ENCODE results near the gene CCDC112.

Gene CCDC112

DNA sequence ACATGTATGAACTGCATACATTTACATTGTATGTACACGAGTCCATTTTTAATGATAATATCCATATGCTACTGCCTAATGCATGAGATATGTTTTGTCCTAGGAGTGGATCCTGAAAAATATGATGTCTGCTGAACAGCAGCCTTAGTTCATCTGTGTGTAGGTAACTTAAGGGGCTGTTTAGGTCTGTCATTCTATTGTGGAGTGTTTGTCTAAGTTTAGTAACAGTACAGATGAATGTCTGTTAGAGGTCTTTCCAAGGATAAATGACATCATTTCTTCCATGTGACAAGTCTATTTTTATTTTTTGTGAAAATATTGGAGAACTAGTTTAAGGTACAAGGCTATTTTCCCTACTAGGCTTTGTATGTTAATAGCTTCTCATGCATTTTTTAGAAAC, 22.6 kb upstream of the CCDC112 start:
- TF ChIP-seq Cebpa-rat (IDR thresholded peaks at IDR 0.05), result no peak
- no peak overlapping the region for H3K9ac ChIP-seq
- H3K4me1 ChIP-seq, result no peaks in the 10 kb centered on the region
- H4K20me1 ChIP-seq, result no peaks in the 10 kb centered on the region
- no peaks in the 10 kb centered on the region for H3K9me3 ChIP-seq
- H3K36me3 ChIP-seq, result no peaks in the 10 kb centered on the region
- no peak overlapping the region for H3K4me3 ChIP-seq
- H3K27me3 ChIP-seq, result no peaks in the 10 kb centered on the region
- H3K27ac ChIP-seq, result no peak overlapping the region
- H3K4me2 ChIP-seq, result no peak overlapping the region

DNA sequence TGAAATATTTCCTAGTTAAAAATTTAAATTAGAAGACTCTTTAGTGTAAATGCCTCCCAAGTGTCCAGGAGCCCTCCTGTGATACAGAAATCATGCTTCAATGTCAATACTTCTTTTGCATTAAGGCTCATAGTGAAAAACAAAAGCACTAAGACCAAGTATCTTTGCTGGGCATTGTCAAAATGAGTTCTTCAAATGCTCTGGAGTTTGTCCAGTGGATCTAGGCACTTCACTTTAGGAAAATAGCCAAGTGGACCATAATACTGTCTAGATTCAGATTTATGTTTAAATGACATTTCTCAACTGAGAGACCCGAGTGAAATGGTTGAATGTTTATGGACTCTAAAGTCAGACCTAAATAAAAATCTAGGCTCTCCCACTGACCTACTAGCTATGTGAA, 21.3 kb upstream of the CCDC112 start:
- Histone ChIP-seq H3K4me1 (no peaks in the 10 kb centered on the region), H3K27me3 (no peaks in the 10 kb centered on the region), H3K27ac (no peak overlapping the region), H3K9me3 (no peaks in the 10 kb centered on the region), H3K4me2 (no peak overlapping the region), H3K4me3 (no peak overlapping the region), H3K9ac (no peak overlapping the region), H3K36me3 (no peaks in the 10 kb centered on the region), H4K20me1 (no peaks in the 10 kb centered on the region)
- TF ChIP-seq Cebpa-rat (IDR thresholded peaks at IDR 0.05), result no peak

GRCh38 chr5:115317320-115317719, 20.9 kb upstream of the CCDC112 start:
- no peaks in the 10 kb centered on the region for H3K27me3 ChIP-seq
- no peaks in the 10 kb centered on the region for H3K4me1 ChIP-seq
- H3K9ac ChIP-seq, result no peak overlapping the region
- H3K27ac ChIP-seq, result no peak overlapping the region
- no peak for TF ChIP-seq Cebpa-rat (IDR thresholded peaks at IDR 0.05)
- no peak overlapping the region for H3K4me3 ChIP-seq
- no peaks in the 10 kb centered on the region for H4K20me1 ChIP-seq
- no peaks in the 10 kb centered on the region for H3K9me3 ChIP-seq
- H3K4me2 ChIP-seq, result no peak overlapping the region
- no peaks in the 10 kb centered on the region for H3K36me3 ChIP-seq

DNA sequence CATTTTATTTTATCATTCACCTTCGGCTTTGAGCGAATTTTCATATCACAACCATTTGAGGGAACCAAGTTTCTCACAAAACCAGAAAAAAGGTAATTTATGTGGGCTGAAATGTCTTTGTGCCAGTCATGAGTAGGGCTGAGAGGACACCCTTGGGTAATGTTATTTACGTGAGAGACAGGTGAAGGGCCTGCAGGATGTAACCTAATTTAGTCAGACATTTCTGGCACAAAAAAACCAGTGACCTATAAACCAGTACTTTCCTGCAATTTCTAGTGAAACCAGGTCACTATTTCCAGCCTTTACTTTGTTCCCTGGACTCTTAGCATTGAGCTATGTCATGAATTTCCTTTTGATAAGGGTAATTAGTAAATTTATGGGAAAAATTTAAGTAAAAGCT, 17.2 kb upstream of the CCDC112 start:
- Histone ChIP-seq H3K9me3 (no peaks in the 10 kb centered on the region), H3K4me3 (no peak overlapping the region), H4K20me1 (no peaks in the 10 kb centered on the region), H3K4me1 (no peaks in the 10 kb centered on the region), H3K4me2 (no peak overlapping the region), H3K27ac (no peak overlapping the region), H3K27me3 (no peaks in the 10 kb centered on the region), H3K9ac (no peak overlapping the region), H3K36me3 (no peaks in the 10 kb centered on the region)
- no peak for TF ChIP-seq Cebpa-rat (IDR thresholded peaks at IDR 0.05)

- H3K9ac ChIP-seq, result no peak overlapping the region
- no peak for TF ChIP-seq Cebpa-rat (IDR thresholded peaks at IDR 0.05)
- H3K4me3 ChIP-seq, result no peak overlapping the region
Observed at GRCh38 chr5:115313052-115313451, 16.6 kb upstream of the CCDC112 start.

GRCh38 chr5:115309751-115310370, 13.4 kb upstream of the CCDC112 start:
- Histone ChIP-seq H3K27me3 (no peaks in the 10 kb centered on the region), H4K20me1 (no peaks in the 10 kb centered on the region), H3K4me1 (no peaks in the 10 kb centered on the region), H3K9me3 (no peaks in the 10 kb centered on the region), H3K4me2 (no peak overlapping the region), H3K4me3 (no peak overlapping the region), H3K9ac (no peak overlapping the region), H3K36me3 (no peaks in the 10 kb centered on the region), H3K27ac (no peak overlapping the region)
- TF ChIP-seq Cebpa-rat (IDR thresholded peaks at IDR 0.05), result no peak

More at GRCh38 chr5:115313052-115313451, 16.6 kb upstream of the CCDC112 start:
- Histone ChIP-seq H3K4me2 (no peak overlapping the region), H3K9me3 (no peaks in the 10 kb centered on the region), H4K20me1 (no peaks in the 10 kb centered on the region), H3K4me1 (no peaks in the 10 kb centered on the region), H3K36me3 (no peaks in the 10 kb centered on the region), H3K27ac (no peak overlapping the region), H3K27me3 (no peaks in the 10 kb centered on the region)

- TF ChIP-seq Cebpa-rat (IDR thresholded peaks at IDR 0.05), result no peak
- Histone ChIP-seq H3K4me3 (no peak overlapping the region), H3K4me2 (no peak overlapping the region), H3K4me1 (no peaks in the 10 kb centered on the region), H3K27me3 (no peaks in the 10 kb centered on the region), H3K9ac (no peak overlapping the region), H4K20me1 (no peaks in the 10 kb centered on the region), H3K9me3 (no peaks in the 10 kb centered on the region), H3K27ac (no peak overlapping the region), H3K36me3 (no peaks in the 10 kb centered on the region)
Observed at GRCh38 chr5:115308815-115309214, 12.4 kb upstream of the CCDC112 start.

DNA sequence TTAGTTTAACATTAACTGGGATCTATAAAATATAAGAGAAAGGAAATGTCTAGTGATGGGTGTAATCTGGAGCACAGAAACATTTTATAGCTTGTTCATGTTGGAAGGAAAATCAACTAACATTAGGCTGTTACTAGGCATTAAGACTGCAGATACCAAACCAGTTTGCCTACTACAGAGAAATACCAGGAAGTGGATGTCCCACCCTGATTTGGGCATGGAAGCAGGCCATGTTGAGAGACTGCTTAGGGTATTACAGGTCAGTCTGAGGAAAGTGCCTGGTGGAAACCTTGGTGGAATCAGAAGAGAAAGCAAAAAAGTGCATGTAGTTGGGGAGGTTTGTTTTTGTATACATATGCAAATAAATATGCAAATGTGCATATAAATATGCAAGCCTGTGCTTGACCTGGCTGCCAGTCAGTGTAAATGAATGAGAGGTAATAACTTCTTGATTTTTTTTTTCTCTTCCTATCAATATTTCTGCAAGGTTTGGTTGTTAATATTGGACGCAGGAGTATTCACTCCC, 9.6 kb upstream of the CCDC112 start:
- no peak overlapping the region for H3K27ac ChIP-seq
- H3K9me3 ChIP-seq, result no peaks in the 10 kb centered on the region
- TF ChIP-seq Cebpa-rat (IDR thresholded peaks at IDR 0.05), result no peak
- H3K4me2 ChIP-seq, result no peak overlapping the region
- no peaks in the 10 kb centered on the region for H3K4me1 ChIP-seq
- no peaks in the 10 kb centered on the region for H3K36me3 ChIP-seq
- H3K4me3 ChIP-seq, result no peak overlapping the region
- H3K9ac ChIP-seq, result no peak overlapping the region
- no peaks in the 10 kb centered on the region for H4K20me1 ChIP-seq
- H3K27me3 ChIP-seq, result no peaks in the 10 kb centered on the region

GRCh38 chr5:115304496-115304895, 8.0 kb upstream of the CCDC112 start:
- Histone ChIP-seq H3K36me3 (no peaks in the 10 kb centered on the region), H3K27ac (no peak overlapping the region), H3K4me3 (no peak overlapping the region), H3K4me2 (no peak overlapping the region), H3K9me3 (no peaks in the 10 kb centered on the region), H3K9ac (no peak overlapping the region), H4K20me1 (no peaks in the 10 kb centered on the region), H3K27me3 (no peaks in the 10 kb centered on the region), H3K4me1 (no peaks in the 10 kb centered on the region)
- no peak for TF ChIP-seq Cebpa-rat (IDR thresholded peaks at IDR 0.05)

DNA sequence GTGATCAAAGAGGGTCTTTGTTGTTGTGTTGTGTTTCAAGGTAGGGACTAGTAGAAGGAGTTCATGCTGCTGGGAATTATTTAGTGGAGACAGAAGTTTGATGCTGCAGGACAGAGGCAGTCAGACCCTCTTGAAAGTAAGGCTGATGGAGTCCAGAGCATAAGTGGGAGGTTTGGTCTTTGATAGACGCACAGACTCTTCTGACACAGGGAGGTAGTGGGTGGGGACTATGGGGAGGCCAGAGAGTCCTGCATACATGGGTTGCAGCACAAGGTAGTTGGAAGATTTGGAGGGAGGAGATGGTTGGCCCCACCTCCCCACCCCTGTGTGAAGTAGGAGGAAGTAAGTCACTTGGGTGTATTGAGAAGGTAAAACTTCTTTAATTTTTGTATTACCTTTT, 2.4 kb upstream of the CCDC112 start:
- Histone ChIP-seq H3K27ac (no peak overlapping the region), H3K36me3 (no peaks in the 10 kb centered on the region), H3K9ac (no peak overlapping the region), H3K4me3 (no peak overlapping the region), H4K20me1 (no peaks in the 10 kb centered on the region), H3K27me3 (no peaks in the 10 kb centered on the region), H3K4me2 (no peak overlapping the region), H3K4me1 (peaks cover 12% of the 10 kb centered on the region), H3K9me3 (no peaks in the 10 kb centered on the region)
- no peak for TF ChIP-seq Cebpa-rat (IDR thresholded peaks at IDR 0.05)

DNA sequence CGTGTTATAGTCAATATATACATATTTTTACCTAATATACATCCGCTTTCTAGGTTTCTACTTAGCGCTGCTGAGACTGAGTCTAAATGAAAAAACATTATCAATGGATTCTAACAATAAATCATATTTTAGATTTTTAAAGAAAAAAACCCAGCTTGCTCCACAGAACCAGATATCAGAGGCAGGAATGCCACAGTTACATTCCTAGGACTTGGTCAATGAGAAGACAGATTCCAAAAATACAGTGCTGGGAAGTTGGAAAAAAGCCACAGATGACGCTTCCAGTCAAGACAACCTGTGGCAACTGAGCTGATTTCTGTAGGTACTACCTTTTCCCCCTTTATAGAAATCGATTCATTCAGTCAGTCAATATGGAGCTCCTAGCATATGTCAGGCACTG, 577 bp upstream of the CCDC112 start:
- no peak overlapping the region for H3K27ac ChIP-seq
- TF ChIP-seq Cebpa-rat (IDR thresholded peaks at IDR 0.05), result no peak
- no peak overlapping the region for H3K4me2 ChIP-seq
- H3K4me1 ChIP-seq, result peaks cover 12% of the 10 kb centered on the region
- 0 out of 2 replicates have a peak, but pooled peaks cover 8% of the 10 kb centered on the region for H3K36me3 ChIP-seq
- no peak overlapping the region for H3K4me3 ChIP-seq
- no peaks in the 10 kb centered on the region for H4K20me1 ChIP-seq
- no peak overlapping the region for H3K9ac ChIP-seq
- peaks cover 10% of the 10 kb centered on the region for H3K9me3 ChIP-seq
- no peaks in the 10 kb centered on the region for H3K27me3 ChIP-seq

Data from BLaER1 (cell line).